Activated T-helper 1 cell treated with anti-CD3 and anti-CD28 coated beads, Interleukin-12 subunit alpha, Interleukin-12 subunit beta, Interleukin-2, Interleukin-4 antibody, amounts not matched to agents 30 ng/mL and 10 ng/mL and 1 ng/mL, durations not matched to agents 14 hours and 24 hours and 36 hours (primary cell): ENCODE data around the gene IL9. TPM values are rescaled to one million over a fixed set of nuclear protein-coding genes. Genes with fewer than 3 reads are reported as not detected.
"Not testable (repeated sequence)": the region's sequence is repeated elsewhere in the genome, so short reads cannot be mapped to it uniquely, and the experiment has no call there.

Source experiments
- DNase-seq: peaks from one replicate; pipeline ENCODE4 v3.0.0; 2021; ENCODE audit warnings: low spot score
- H3K27ac Mint-ChIP-seq: one replicate; pipeline ENCODE4 v1.8.0; 2021; ENCODE audit warnings: mild to moderate bottlenecking, mixed read lengths
- H3K27me3 Mint-ChIP-seq: one replicate; pipeline ENCODE4 v1.8.0; 2022; ENCODE audit warnings: mild to moderate bottlenecking, moderate library complexity, mixed read lengths; ENCODE audit not compliant: insufficient read depth
- H3K36me3 Mint-ChIP-seq: one replicate; pipeline ENCODE4 v1.8.0; 2021; ENCODE audit warnings: low read depth, mixed read lengths
- H3K4me1 Mint-ChIP-seq: one replicate; pipeline ENCODE4 v1.8.0; 2021; ENCODE audit warnings: low read depth, mixed read lengths
- H3K4me3 Mint-ChIP-seq: one replicate; pipeline ENCODE4 v1.8.0; 2021; ENCODE audit warnings: mild to moderate bottlenecking, moderate library complexity, mixed read lengths
- H3K9me3 Mint-ChIP-seq: one replicate; pipeline ENCODE4 v1.8.0; 2021; ENCODE audit warnings: mixed read lengths
- intact Hi-C: fragments of 100-400 bp; cut with micrococcal nuclease; formaldehyde crosslinking; loops from one replicate; pipeline ENCODE4 v1.15.1; 2024
- total RNA-seq: library from RNA; stranded (reverse); gene quantifications from 2 replicates; pipeline ENCODE4 v1.2.3, GENCODE V29; 2022

Gene IL9
- total RNA-seq, 1 donor from 2014 or later, result 0.36 TPM

GRCh38 chr5:135859186-135859585 lies 36.5 kb downstream of the IL9 start:
- H3K27me3 Mint-ChIP-seq, H3K4me1 Mint-ChIP-seq, H3K9me3 Mint-ChIP-seq, DNase-seq, H3K4me3 Mint-ChIP-seq, H3K36me3 Mint-ChIP-seq, H3K27ac Mint-ChIP-seq, intact Hi-C loops: not testable (repeated sequence)

GRCh38 chr5:135857630-135858311 lies 37.9 kb downstream of the IL9 start:
- Mint-ChIP-seq H3K9me3 (no peaks in the 10 kb centered on the region), H3K36me3 (no peaks in the 10 kb centered on the region), H3K27me3 (no peaks in the 10 kb centered on the region), H3K27ac (no peak overlapping the region), H3K4me1 (no peaks in the 10 kb centered on the region), H3K4me3 (no peak overlapping the region)
- intact Hi-C loops, result no loop called here
- DNase-seq, result no peak

DNA sequence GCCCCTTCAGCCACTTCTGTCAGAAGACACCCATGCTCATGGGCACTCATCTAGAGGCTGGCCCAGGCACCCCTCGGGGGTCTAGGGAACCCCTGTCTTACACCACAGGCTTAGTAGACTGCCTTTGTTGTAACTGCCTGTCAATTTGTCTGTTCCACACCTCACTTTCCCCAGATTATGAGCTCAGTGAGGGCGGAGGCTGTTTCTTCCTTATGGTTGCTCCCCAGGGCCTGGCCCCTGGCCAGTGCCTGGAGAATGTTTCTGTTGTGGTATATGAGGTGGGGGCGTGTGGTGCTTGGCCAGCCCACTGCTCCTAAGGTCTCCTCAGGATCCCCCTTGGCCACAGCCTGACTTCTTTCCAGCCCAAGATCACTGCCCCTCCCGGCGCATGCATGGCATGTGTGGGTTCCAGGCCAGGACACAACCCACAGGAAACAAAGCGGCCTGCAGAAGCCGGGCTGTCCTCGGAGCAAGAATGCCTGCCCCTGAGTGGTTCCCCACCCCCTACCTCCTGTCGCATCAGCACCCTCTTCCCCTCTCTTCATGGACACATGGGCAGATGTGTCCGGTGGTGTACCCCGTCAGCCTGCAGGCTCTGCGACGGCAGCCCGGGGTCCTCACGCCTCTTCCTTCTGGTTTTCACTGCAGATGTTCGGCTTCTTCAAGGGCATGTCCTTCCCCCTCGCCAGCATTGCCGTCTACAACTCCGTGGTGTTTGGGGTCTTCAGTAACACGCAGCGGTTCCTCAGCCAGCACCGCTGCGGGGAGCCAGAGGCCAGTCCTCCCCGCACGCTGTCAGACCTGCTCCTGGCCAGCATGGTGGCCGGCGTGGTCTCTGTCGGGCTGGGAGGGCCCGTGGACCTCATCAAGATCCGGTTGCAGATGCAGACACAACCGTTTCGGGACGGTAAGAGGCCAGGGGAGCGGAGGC lies 43.5 kb downstream of the IL9 start:
- H3K27ac Mint-ChIP-seq, result no peak overlapping the region
- intact Hi-C loops, result no loop called here
- H3K4me1 Mint-ChIP-seq, result no peaks in the 10 kb centered on the region
- H3K9me3 Mint-ChIP-seq, result no peaks in the 10 kb centered on the region
- H3K27me3 Mint-ChIP-seq, result peaks cover 2% of the 10 kb centered on the region
- no peak for DNase-seq
- no peaks in the 10 kb centered on the region for H3K36me3 Mint-ChIP-seq
- H3K4me3 Mint-ChIP-seq, result no peak overlapping the region

DNA sequence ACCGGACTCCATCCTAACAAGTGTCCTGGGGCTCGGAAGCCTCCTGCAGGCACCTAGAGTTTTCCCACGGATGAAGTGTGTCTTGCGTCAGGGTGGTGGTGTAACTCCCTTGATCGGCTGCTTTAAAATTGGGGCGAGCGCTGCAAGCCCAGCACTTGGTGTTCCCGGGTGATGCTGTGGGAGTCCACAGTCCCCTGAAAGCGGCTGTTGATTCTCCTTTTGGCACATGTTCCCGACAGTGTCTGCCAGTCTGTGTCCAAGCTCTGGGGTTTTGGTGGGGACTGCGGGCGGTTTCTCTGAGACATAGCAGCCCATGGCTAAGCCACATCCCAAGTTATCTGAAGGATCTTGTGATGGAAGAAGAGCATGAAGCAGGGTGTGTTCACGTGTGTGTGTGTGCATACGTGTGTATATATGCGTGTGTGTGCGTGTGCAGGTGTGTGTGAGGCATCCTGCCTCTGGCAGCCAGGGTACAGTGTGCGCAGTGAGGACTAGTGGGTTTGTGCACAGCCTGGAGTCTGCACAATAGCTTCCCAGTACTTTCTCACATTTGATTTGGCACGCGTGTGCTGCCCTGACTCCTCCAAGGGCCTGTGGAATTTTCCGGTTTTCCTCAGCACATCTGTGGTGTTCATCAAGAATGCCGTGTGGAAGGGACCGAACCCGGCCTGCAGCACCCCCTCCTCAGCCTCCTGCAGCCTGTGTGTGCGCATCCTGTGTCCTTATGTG lies 44.3 kb downstream of the IL9 start:
- H3K27me3 Mint-ChIP-seq, result peaks cover 2% of the 10 kb centered on the region
- H3K36me3 Mint-ChIP-seq, result no peaks in the 10 kb centered on the region
- H3K4me3 Mint-ChIP-seq, result no peak overlapping the region
- DNase-seq, result no peak
- intact Hi-C loops, result no loop called here
- no peaks in the 10 kb centered on the region for H3K4me1 Mint-ChIP-seq
- H3K27ac Mint-ChIP-seq, result no peak overlapping the region
- H3K9me3 Mint-ChIP-seq, result no peaks in the 10 kb centered on the region

GRCh38 chr5:135850671-135851070 lies 45.0 kb downstream of the IL9 start:
- Mint-ChIP-seq H3K27ac (no peak overlapping the region), H3K4me3 (no peak overlapping the region), H3K36me3 (no peaks in the 10 kb centered on the region), H3K9me3 (no peaks in the 10 kb centered on the region), H3K27me3 (peaks cover 2% of the 10 kb centered on the region), H3K4me1 (no peaks in the 10 kb centered on the region)
- DNase-seq, result no peak
- intact Hi-C loops, result no loop called here

- no peak overlapping the region for H3K4me3 Mint-ChIP-seq
- H3K9me3 Mint-ChIP-seq, result no peaks in the 10 kb centered on the region
- no peak for DNase-seq
- intact Hi-C loops, result no loop called here
- no peaks in the 10 kb centered on the region for H3K36me3 Mint-ChIP-seq
- H3K27ac Mint-ChIP-seq, result no peak overlapping the region
- peaks cover 2% of the 10 kb centered on the region for H3K27me3 Mint-ChIP-seq
- H3K4me1 Mint-ChIP-seq, result no peaks in the 10 kb centered on the region
Measured at GRCh38 chr5:135850231-135850630, 45.4 kb downstream of the IL9 start.

DNA sequence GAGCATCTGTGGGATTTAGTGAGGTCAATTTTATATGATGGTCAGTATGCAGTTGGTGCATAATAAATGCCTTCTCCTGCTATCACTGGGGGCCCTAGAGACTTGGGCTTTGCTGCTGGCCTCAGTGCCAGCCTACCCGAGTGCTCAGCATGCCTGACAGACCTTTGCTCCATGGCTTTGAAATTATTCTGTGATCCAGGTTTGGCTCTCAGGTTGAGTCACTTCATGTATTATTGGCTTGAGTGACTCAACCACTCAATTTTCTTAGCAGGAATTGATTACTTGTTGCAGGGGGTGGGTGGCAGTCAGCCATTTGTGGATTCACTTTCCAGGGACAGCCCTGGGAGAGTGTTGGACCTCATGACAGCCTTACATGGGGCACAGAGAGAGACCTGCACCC lies 47.7 kb downstream of the IL9 start:
- no peak overlapping the region for H3K27ac Mint-ChIP-seq
- H3K4me1 Mint-ChIP-seq, result no peaks in the 10 kb centered on the region
- peaks cover 2% of the 10 kb centered on the region for H3K27me3 Mint-ChIP-seq
- H3K9me3 Mint-ChIP-seq, result no peaks in the 10 kb centered on the region
- no peaks in the 10 kb centered on the region for H3K36me3 Mint-ChIP-seq
- intact Hi-C loops, result no loop called here
- no peak for DNase-seq
- no peak overlapping the region for H3K4me3 Mint-ChIP-seq

- no peaks in the 10 kb centered on the region for H3K4me1 Mint-ChIP-seq
- DNase-seq, result no peak
- no peak overlapping the region for H3K27ac Mint-ChIP-seq
- H3K36me3 Mint-ChIP-seq, result no peaks in the 10 kb centered on the region
- peaks cover 2% of the 10 kb centered on the region for H3K27me3 Mint-ChIP-seq
- H3K9me3 Mint-ChIP-seq, result no peaks in the 10 kb centered on the region
- H3K4me3 Mint-ChIP-seq, result no peak overlapping the region
- intact Hi-C loops, result no loop called here
Measured at GRCh38 chr5:135846311-135846710, 49.3 kb downstream of the IL9 start.

DNA sequence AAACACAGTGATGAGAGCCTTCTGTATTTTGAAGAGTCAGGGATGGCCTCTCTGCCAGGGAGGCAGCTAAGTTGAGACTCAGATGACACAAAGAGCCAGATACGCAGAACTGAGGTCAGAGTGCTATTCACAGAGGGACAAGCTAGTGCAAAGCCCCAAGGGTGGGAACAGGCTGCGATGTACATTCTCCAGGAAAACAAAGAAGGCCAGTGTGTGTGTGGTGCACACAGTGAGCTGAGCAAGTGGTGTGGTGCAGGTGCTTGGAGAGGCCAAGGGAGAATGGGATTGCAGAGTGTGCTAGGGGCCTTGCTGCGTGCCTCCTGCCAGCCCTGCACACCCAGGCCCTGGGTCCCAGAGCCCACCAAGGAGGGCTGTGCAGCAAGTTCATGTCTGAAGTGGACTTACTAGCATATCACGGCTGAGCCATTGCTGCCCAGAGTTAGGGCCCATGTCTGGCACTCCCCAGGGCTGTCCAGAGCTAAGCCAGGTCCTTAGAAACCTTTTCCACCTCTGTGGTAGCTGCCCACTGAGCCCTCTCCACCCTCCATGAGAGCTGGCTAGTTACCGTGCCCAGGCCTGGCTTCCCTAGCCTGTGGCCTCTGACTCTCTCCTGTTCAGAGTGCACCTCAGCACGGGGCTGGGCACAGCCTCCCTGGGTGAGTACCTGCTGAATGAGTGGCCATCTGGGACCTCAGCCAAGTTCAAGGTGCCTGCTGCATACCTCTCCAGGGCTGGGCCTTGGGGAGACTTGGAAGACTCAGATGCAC lies 51.9 kb downstream of the IL9 start:
- H3K36me3 Mint-ChIP-seq, result no peaks in the 10 kb centered on the region

GRCh38 chr5:135842737-135843136 lies 52.9 kb downstream of the IL9 start:
- H3K4me3 Mint-ChIP-seq, result no peak overlapping the region
- peaks cover 4% of the 10 kb centered on the region for H3K9me3 Mint-ChIP-seq
- DNase-seq, result no peak
- no peak overlapping the region for H3K27ac Mint-ChIP-seq
- peaks cover 8% of the 10 kb centered on the region for H3K27me3 Mint-ChIP-seq
- no peaks in the 10 kb centered on the region for H3K4me1 Mint-ChIP-seq
- intact Hi-C loops, result no loop called here
- H3K36me3 Mint-ChIP-seq, result no peaks in the 10 kb centered on the region

More for the DNA sequence above, 51.9 kb downstream of the IL9 start:
- H3K4me3 Mint-ChIP-seq, result no peak overlapping the region
- intact Hi-C loops, result no loop called here
- H3K4me1 Mint-ChIP-seq, result no peaks in the 10 kb centered on the region
- H3K27ac Mint-ChIP-seq, result no peak overlapping the region
- no peaks in the 10 kb centered on the region for H3K9me3 Mint-ChIP-seq
- no peak for DNase-seq
- peaks cover 8% of the 10 kb centered on the region for H3K27me3 Mint-ChIP-seq
